CD14-positive monocyte (primary cell): ENCODE measurements around the gene S1PR3. TPM values are rescaled to one million over a fixed set of nuclear protein-coding genes. Genes with fewer than 3 reads are reported as not detected.

Source experiments
- DNase-seq, 3 donors: peaks; one replicate each; pipeline ENCODE4 v3.0.0-alpha.2; 2011 to 2022
- H2AFZ ChIP-seq: 2 replicates; pipeline ENCODE4 v1.6.0; 2012; ENCODE audit warnings: mild to moderate bottlenecking, low read depth, low read length, inconsistent platforms; ENCODE audit not compliant: insufficient read depth, poor library complexity, severe bottlenecking
- H3K27ac ChIP-seq, 2 donors: 1 replicate in 1 of 2; 2 replicates in 1 of 2; pipeline ENCODE4 v1.5.1; 2012 to 2013; ENCODE audit warnings: low read length in 2 of 2, control low read depth in 1 of 2, inconsistent platforms in 1 of 2, low read depth in 1 of 2, mild to moderate bottlenecking in 1 of 2
- H3K27me3 ChIP-seq, 2 donors: one replicate each; pipeline versions ENCODE4 v1.6.0 to v1.6.1; 2011 to 2013; ENCODE audit warnings: low read length in 2 of 2; ENCODE audit not compliant: control insufficient read depth in 2 of 2, insufficient read depth in 2 of 2
- H3K36me3 ChIP-seq, 2 donors: replicated peaks in 1 of 2; 1 replicate in 1 of 2; 2 replicates in 1 of 2; pipeline versions ENCODE4 v1.5.1 to v1.6.1; 2012 to 2013; ENCODE audit warnings: low read length in 2 of 2, control low read depth in 1 of 2, inconsistent platforms in 1 of 2, mild to moderate bottlenecking in 1 of 2; ENCODE audit not compliant: insufficient read depth in 2 of 2, control insufficient read depth in 1 of 2
- H3K4me1 ChIP-seq, 2 donors: 1 replicate in 1 of 2; 2 replicates in 1 of 2; pipeline versions ENCODE4 v1.5.1 to v1.6.1; 2012 to 2013; ENCODE audit warnings: low read length in 2 of 2, control low read depth in 1 of 2, inconsistent platforms in 1 of 2, mild to moderate bottlenecking in 1 of 2, moderate library complexity in 1 of 2; ENCODE audit not compliant: insufficient read depth in 2 of 2, control insufficient read depth in 1 of 2
- H3K4me2 ChIP-seq: replicated peaks from 2 replicates; pipeline ENCODE3; 2012; ENCODE audit warnings: low read length, moderate library complexity, mild to moderate bottlenecking; ENCODE audit not compliant: poor library complexity, severe bottlenecking; ENCODE audit errors: extremely low read depth
- H3K4me3 ChIP-seq, 3 experiments: fragments of 200-600 bp in 1 of 3; sonication (generic) in 1 of 3; replicated peaks in 1 of 3; 1 replicate in 2 of 3; 2 replicates in 1 of 3; pipeline ENCODE4 v1.5.1; 2011 to 2013; ENCODE audit warnings: low read length in 3 of 3, mild to moderate bottlenecking in 3 of 3, control low read depth in 2 of 3, low read depth in 2 of 3, inconsistent platforms in 1 of 3, moderate library complexity in 1 of 3
- H3K79me2 ChIP-seq: 2 replicates; pipeline ENCODE4 v1.6.0; 2012; ENCODE audit warnings: mild to moderate bottlenecking, control low read depth, inconsistent platforms, low read length, moderate library complexity; ENCODE audit not compliant: insufficient read depth
- H3K9ac ChIP-seq: 2 replicates; pipeline ENCODE4 v1.6.0; 2017; ENCODE audit warnings: low read length, mild to moderate bottlenecking; ENCODE audit not compliant: insufficient read depth, poor library complexity, severe bottlenecking
- H3K9me3 ChIP-seq, 2 donors: replicated peaks in 1 of 2; 1 replicate in 1 of 2; 2 replicates in 1 of 2; pipeline versions ENCODE4 v1.5.1 to v1.6.1; 2012 to 2013; ENCODE audit warnings: low read length in 2 of 2, control low read depth in 1 of 2; ENCODE audit not compliant: control insufficient read depth in 1 of 2, insufficient read depth in 1 of 2
- H4K20me1 ChIP-seq: 2 replicates; pipeline ENCODE4 v1.6.0; 2012; ENCODE audit warnings: mild to moderate bottlenecking, low read length, control low read depth, moderate library complexity; ENCODE audit not compliant: insufficient read depth
- H3K27ac Mint-ChIP-seq, 7 donors: one replicate each; pipeline ENCODE4 v1.8.0; 2020; ENCODE audit warnings: mild to moderate bottlenecking in 7 of 7, mixed read lengths in 7 of 7, moderate library complexity in 6 of 7, inconsistent platforms in 2 of 7
- H3K27me3 Mint-ChIP-seq, 3 donors: one replicate each; pipeline ENCODE4 v1.8.0; 2021 to 2022; ENCODE audit warnings: low read depth in 3 of 3, mild to moderate bottlenecking in 3 of 3, mixed read lengths in 3 of 3, moderate library complexity in 3 of 3, inconsistent platforms in 1 of 3
- H3K36me3 Mint-ChIP-seq, 2 donors: one replicate each; pipeline ENCODE4 v1.8.0; 2020; ENCODE audit warnings: mixed read lengths in 2 of 2, inconsistent platforms in 1 of 2, mild to moderate bottlenecking in 1 of 2
- H3K4me1 Mint-ChIP-seq: one replicate; pipeline ENCODE4 v1.8.0; 2020; ENCODE audit warnings: mild to moderate bottlenecking, mixed read lengths
- H3K4me3 Mint-ChIP-seq, 2 donors: one replicate each; pipeline ENCODE4 v1.8.0; 2020; ENCODE audit warnings: mild to moderate bottlenecking in 2 of 2, mixed read lengths in 2 of 2, moderate library complexity in 1 of 2
- H3K9me3 Mint-ChIP-seq, 7 donors: one replicate each; pipeline ENCODE4 v1.8.0; 2020 to 2022; ENCODE audit warnings: mixed read lengths in 7 of 7, mild to moderate bottlenecking in 6 of 7, moderate library complexity in 6 of 7, inconsistent platforms in 2 of 7
- WGBS: methylation state at CpG from one replicate; pipeline ENCODE4 v1.1.5; 2013; ENCODE audit warnings: missing lambda C conversion rate; ENCODE audit not compliant: insufficient coverage; 5-methylcytosine and 5-hydroxymethylcytosine counted together
- intact Hi-C, 2 donors: fragments of 100-400 bp; cut with micrococcal nuclease; formaldehyde crosslinking; loops; one replicate each; pipeline versions ENCODE4 v1.15.0 to v1.15.1; 2023
- polyA plus RNA-seq, 3 donors: library from polyadenylated mRNA; depleted of rRNA in 1 of 3; unstranded in 2 of 3; stranded (reverse) in 1 of 3; fragments of 300-500 nt in 2 of 3; fragments of >200 nt in 1 of 3; fragmentation: Illumina TruSeq in 2 of 3; gene quantifications; 1 replicate in 2 of 3; 2 replicates in 1 of 3; pipeline ENCODE4 v1.2.3, GENCODE V29; 2012 to 2021
- TF ChIP-seq, protein P1 (sequence below): fragments of 200-600 bp; IDR thresholded peaks from one replicate; pipeline ENCODE4 v1.8.0; 2022; ENCODE audit warnings: antibody characterized with exemption, mild to moderate bottlenecking

S1PR3 gene
- polyA plus RNA-seq, 3 donors: 28.2 to 59.7 (median 30.6) TPM

DNA sequence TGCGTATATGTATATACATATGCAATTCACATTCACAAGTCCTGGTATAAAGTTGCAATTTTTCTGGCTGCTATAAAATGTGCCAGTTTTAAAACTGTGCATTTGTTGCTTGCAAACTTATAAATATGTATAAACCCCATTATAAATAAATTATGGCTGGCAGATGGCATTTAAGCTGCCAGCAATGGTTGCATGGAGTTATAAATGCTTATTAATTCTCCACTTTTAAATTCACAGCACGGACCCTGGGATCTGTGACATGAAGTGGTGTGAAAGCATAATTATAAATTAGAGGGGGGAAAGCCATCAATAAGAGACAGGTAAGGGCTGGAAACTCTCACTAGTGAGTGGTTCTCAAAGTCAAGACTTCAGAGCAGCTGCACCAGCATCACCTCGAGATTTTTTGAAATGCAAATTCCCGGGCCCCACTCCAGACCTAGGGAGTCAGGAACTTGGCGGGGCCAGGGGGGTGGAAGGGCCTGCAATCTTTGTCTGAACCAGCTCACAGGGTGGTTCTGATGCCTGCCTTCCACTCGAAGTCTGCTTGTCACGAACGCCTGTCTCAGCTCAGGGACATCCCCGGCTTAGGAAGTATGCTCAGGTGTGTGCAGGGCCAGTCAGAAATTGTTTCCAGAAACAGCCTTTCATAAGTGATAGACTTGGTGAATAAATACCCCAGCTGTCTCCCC lies 16.9 kb downstream of the S1PR3 start:
- Histone ChIP-seq H3K4me1 (peaks cover 20 to 21% of the 10 kb centered on the region in 2 donors), H3K36me3 (peaks cover 26 to 33% of the 10 kb centered on the region in 2 donors), H3K27ac (peak overlapping the region in 1 of 2 donors; percentile 12), H3K27me3 (no peaks in the 10 kb centered on the region), H3K4me2 (peak overlapping the region; percentile 15), H4K20me1 (peaks cover 47% of the 10 kb centered on the region), H3K9me3 (no peaks in the 10 kb centered on the region), H3K9ac (no peak overlapping the region), H3K79me2 (no peaks in the 10 kb centered on the region), H2AFZ (no peak overlapping the region), H3K4me3 (peak overlapping the region in 1 of 3 experiments; percentile 9)
- intact Hi-C loops: loop anchor here in 1 of 2 donors (10.0 kb wide), 1 partner anchor 283 kb away; no protein-coding TSS in a partner anchor
- peaks cover 25 to 38% of the 10 kb centered on the region in 2 donors for H3K36me3 Mint-ChIP-seq
- TF ChIP-seq, protein P1, sequence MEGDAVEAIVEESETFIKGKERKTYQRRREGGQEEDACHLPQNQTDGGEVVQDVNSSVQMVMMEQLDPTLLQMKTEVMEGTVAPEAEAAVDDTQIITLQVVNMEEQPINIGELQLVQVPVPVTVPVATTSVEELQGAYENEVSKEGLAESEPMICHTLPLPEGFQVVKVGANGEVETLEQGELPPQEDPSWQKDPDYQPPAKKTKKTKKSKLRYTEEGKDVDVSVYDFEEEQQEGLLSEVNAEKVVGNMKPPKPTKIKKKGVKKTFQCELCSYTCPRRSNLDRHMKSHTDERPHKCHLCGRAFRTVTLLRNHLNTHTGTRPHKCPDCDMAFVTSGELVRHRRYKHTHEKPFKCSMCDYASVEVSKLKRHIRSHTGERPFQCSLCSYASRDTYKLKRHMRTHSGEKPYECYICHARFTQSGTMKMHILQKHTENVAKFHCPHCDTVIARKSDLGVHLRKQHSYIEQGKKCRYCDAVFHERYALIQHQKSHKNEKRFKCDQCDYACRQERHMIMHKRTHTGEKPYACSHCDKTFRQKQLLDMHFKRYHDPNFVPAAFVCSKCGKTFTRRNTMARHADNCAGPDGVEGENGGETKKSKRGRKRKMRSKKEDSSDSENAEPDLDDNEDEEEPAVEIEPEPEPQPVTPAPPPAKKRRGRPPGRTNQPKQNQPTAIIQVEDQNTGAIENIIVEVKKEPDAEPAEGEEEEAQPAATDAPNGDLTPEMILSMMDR: no peak
- H3K4me1 Mint-ChIP-seq: peaks cover 17% of the 10 kb centered on the region
- DNase-seq: no peak
- peak overlapping the region in 5 of 7 donors; percentile 20 to 81 (median 63) for H3K27ac Mint-ChIP-seq
- peaks cover 0 to 2% (median 0%) of the 10 kb centered on the region in 7 donors for H3K9me3 Mint-ChIP-seq
- peaks cover 0 to 5% (median under 1%) of the 10 kb centered on the region in 3 donors for H3K27me3 Mint-ChIP-seq
- 88% methylated on average over 7 of the region's 9 CpGs for WGBS
- peak overlapping the region; percentile 32 to 64 for H3K4me3 Mint-ChIP-seq

DNA sequence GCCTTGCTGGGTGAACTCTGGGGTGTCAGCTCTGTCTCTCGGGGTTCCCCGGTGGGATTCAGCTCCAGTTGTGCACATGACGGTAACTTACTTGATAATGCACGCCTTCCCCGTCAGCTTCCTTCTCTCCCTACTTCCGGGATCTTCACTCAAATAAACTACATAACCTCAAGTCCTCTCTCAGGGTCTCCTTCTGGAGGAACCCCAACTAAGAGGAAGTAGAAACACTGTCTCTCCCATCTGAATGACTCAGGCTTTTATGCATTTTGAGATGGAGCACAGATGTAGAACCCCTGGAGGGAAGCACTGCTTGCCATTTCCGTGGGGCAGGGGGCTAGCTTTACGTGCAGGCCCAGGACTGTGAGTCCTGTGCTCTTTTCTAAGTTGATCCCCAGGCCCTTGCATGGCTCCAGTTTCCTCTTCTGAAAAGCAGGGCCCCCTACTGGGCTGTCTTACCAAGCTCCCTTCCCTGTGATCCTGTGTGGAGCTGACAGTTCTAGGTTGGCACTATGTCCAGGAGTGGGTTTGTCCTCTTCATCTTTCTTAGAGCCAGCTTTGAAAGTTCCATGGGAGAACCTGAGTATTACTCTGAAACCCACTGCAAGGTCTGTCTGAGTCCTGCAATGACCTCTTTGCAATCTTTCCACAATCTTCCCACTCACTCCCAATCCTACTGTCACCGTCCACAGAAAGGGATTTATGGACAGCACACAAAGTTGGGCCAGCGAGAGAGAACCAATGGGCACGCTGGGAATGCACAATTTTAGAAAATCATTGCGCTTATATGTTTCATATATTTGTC lies 17.7 kb downstream of the S1PR3 start:
- Histone ChIP-seq H2AFZ (peak overlapping the region; percentile 16), H3K4me1 (peaks cover 20 to 21% of the 10 kb centered on the region in 2 donors), H3K9me3 (no peaks in the 10 kb centered on the region), H3K9ac (no peak overlapping the region), H3K4me3 (peak overlapping the region in 1 of 3 experiments; percentile 9), H3K4me2 (peak overlapping the region; percentile 15), H3K79me2 (no peaks in the 10 kb centered on the region), H4K20me1 (peaks cover 40% of the 10 kb centered on the region), H3K36me3 (peaks cover 18 to 25% of the 10 kb centered on the region in 2 donors), H3K27ac (peak overlapping the region in 1 of 2 donors; percentile 12), H3K27me3 (peaks cover 0 to under 1% of the 10 kb centered on the region in 2 donors)
- intact Hi-C loops: loop anchor here in 1 of 2 donors (10.0 kb wide), 1 partner anchor 284 kb away; no protein-coding TSS in a partner anchor
- H3K9me3 Mint-ChIP-seq: peaks cover 0 to 2% (median 0%) of the 10 kb centered on the region in 7 donors
- TF ChIP-seq, protein P1: no peak
- 35% methylated on average over 6 of the region's 12 CpGs for WGBS
- H3K4me3 Mint-ChIP-seq: peak overlapping the region; percentile 32 to 64
- H3K4me1 Mint-ChIP-seq: peaks cover 17% of the 10 kb centered on the region
- H3K27me3 Mint-ChIP-seq: peaks cover 2 to 5% (median 2%) of the 10 kb centered on the region in 3 donors
- DNase-seq: peak; percentile 59 to 80 (median 65)
- peak overlapping the region in 6 of 7 donors; percentile 20 to 81 (median 66) for H3K27ac Mint-ChIP-seq
- H3K36me3 Mint-ChIP-seq: peaks cover 17 to 30% of the 10 kb centered on the region in 2 donors
